KMS-11 (cell line): ENCODE measurements around the gene AUTS2.

Source experiments
- H2AFZ ChIP-seq: fragments of 200-600 bp; sonication (generic); 2 replicates; pipeline ENCODE4 v1.6.1; 2016; ENCODE audit warnings: antibody characterized with exemption, mixed run types, low read depth
- H3K27ac ChIP-seq: fragments of 200-600 bp; sonication (generic); 2 replicates; pipeline ENCODE4 v1.6.1; 2016; ENCODE audit warnings: mild to moderate bottlenecking, mixed run types
- H3K27me3 ChIP-seq: fragments of 200-600 bp; sonication (generic); 2 replicates; pipeline ENCODE4 v1.6.1; 2017; ENCODE audit warnings: mild to moderate bottlenecking, low read depth, mixed run types, moderate library complexity; ENCODE audit not compliant: insufficient read depth
- H3K36me3 ChIP-seq: fragments of 200-600 bp; sonication (generic); 2 replicates; pipeline ENCODE4 v1.6.1; 2017; ENCODE audit warnings: mild to moderate bottlenecking, mixed run types; ENCODE audit not compliant: insufficient read depth
- H3K4me1 ChIP-seq: fragments of 200-600 bp; sonication (generic); 2 replicates; pipeline ENCODE4 v1.6.1; 2016; ENCODE audit warnings: mild to moderate bottlenecking, low read depth, mixed run types; ENCODE audit not compliant: poor library complexity, severe bottlenecking
- H3K4me2 ChIP-seq: fragments of 200-600 bp; sonication (generic); 2 replicates; pipeline ENCODE4 v1.7.0; 2016; ENCODE audit warnings: mild to moderate bottlenecking, mixed run types
- H3K4me3 ChIP-seq: fragments of 200-600 bp; sonication (generic); IDR thresholded peaks from 2 replicates; pipeline ENCODE4 v1.6.1; 2017; ENCODE audit warnings: low read depth, low read length, mixed read lengths; ENCODE audit not compliant: insufficient read depth
- H3K79me2 ChIP-seq: fragments of 200-600 bp; sonication (generic); 2 replicates; pipeline ENCODE4 v1.6.1; 2016; ENCODE audit warnings: low read depth, mixed run types; ENCODE audit not compliant: insufficient read depth
- H3K9ac ChIP-seq: fragments of 200-600 bp; sonication (generic); 2 replicates; pipeline ENCODE4 v1.6.1; 2016; ENCODE audit warnings: mild to moderate bottlenecking, mixed run types
- H4K20me1 ChIP-seq: fragments of 200-600 bp; sonication (generic); 2 replicates; pipeline ENCODE4 v1.6.1; 2016; ENCODE audit warnings: mild to moderate bottlenecking, mixed run types; ENCODE audit not compliant: insufficient read depth
- TF ChIP-seq, protein P1 (sequence below): fragments of 200-600 bp; sonication (generic); conservative IDR thresholded peaks from 2 replicates; pipeline ENCODE4 v1.6.1; 2017; ENCODE audit warnings: low read depth, mild to moderate bottlenecking, antibody characterized with exemption, low read length, moderate library complexity, mixed read lengths

Gene AUTS2

DNA sequence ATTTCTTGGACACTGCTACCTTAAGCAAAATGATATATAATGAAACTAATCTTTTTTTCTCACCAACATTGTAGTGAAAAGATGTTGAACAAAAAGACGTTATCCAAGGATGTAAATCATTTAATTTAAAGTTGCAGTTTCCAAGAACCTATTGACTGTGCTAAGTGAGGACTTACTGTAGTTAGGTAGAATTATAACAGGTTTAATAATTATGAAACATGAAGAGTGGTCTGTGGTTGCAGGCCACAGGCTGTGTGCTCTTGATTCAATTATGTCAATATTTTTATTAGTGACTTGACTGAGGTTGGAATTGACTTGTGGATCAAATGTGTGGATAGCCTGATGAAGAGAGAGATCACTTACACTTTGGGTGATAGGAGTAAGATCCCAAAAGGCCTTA is 478.1 kb downstream of the AUTS2 start:
- no peak overlapping the region for H3K4me2 ChIP-seq
- no peak overlapping the region for H3K27ac ChIP-seq
- H3K36me3 ChIP-seq: no peaks in the 10 kb centered on the region
- H3K79me2 ChIP-seq: no peaks in the 10 kb centered on the region
- no peaks in the 10 kb centered on the region for H4K20me1 ChIP-seq
- peaks cover 30% of the 10 kb centered on the region for H3K4me1 ChIP-seq
- no peak overlapping the region for H3K4me3 ChIP-seq
- H3K9ac ChIP-seq: no peak overlapping the region
- TF ChIP-seq, protein P1, sequence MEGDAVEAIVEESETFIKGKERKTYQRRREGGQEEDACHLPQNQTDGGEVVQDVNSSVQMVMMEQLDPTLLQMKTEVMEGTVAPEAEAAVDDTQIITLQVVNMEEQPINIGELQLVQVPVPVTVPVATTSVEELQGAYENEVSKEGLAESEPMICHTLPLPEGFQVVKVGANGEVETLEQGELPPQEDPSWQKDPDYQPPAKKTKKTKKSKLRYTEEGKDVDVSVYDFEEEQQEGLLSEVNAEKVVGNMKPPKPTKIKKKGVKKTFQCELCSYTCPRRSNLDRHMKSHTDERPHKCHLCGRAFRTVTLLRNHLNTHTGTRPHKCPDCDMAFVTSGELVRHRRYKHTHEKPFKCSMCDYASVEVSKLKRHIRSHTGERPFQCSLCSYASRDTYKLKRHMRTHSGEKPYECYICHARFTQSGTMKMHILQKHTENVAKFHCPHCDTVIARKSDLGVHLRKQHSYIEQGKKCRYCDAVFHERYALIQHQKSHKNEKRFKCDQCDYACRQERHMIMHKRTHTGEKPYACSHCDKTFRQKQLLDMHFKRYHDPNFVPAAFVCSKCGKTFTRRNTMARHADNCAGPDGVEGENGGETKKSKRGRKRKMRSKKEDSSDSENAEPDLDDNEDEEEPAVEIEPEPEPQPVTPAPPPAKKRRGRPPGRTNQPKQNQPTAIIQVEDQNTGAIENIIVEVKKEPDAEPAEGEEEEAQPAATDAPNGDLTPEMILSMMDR: no peak
- no peak overlapping the region for H2AFZ ChIP-seq
- H3K27me3 ChIP-seq: no peaks in the 10 kb centered on the region

DNA sequence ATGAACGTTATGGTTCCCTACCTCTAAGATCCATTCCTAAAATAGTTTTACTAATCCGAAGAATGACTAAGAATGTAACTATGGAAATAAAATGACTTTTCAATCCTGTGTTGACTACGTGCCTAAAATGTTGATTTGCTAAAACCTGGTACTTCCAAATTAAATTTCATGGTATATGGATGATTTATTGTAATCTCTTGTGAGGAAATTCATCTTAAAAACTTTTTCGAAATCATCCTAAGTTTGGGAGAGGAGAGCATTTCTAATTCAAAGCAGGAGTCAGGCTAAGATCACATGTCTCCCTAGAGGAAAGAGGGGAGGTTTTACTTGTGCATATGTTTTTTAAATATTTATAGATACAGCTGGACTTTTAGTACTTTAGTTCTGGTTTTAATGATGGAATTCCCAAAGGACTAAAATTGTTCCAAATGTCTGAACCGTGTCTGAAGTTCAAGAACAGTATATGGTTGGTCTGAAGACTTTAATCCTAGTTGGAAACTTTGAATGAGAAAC is 483.9 kb downstream of the AUTS2 start:
- Histone ChIP-seq H3K4me3 (no peak overlapping the region), H3K27ac (no peak overlapping the region), H4K20me1 (no peaks in the 10 kb centered on the region), H3K79me2 (no peaks in the 10 kb centered on the region), H3K9ac (no peak overlapping the region), H3K36me3 (no peaks in the 10 kb centered on the region), H3K4me1 (no peaks in the 10 kb centered on the region), H3K27me3 (no peaks in the 10 kb centered on the region), H3K4me2 (no peak overlapping the region), H2AFZ (no peak overlapping the region)
- TF ChIP-seq, protein P1: no peak

DNA sequence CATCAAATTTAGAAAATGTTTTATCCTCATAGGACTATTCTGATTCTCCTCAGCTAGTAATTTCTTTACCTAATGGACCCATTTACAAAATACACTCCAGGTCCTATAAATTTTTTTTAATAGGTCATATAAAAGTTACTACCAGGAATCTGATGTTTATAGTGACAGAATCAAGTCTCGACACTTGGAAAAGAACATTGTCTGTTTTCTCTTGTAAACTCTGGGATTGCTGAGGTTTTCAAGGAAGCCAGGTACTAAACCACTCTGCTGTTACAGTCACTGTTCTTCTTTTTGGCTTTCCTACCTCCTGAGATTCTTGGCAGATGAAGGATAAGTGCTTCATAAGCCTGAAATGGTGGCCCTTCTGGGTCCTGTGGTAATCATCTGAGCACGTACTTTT is 493.1 kb downstream of the AUTS2 start:
- H3K36me3 ChIP-seq: no peaks in the 10 kb centered on the region
- no peak overlapping the region for H2AFZ ChIP-seq
- H3K9ac ChIP-seq: no peak overlapping the region
- H3K4me2 ChIP-seq: no peak overlapping the region
- no peaks in the 10 kb centered on the region for H3K79me2 ChIP-seq
- H4K20me1 ChIP-seq: no peaks in the 10 kb centered on the region
- H3K4me3 ChIP-seq: no peak overlapping the region
- TF ChIP-seq, protein P1: no peak
- no peaks in the 10 kb centered on the region for H3K27me3 ChIP-seq
- no peak overlapping the region for H3K27ac ChIP-seq
- no peaks in the 10 kb centered on the region for H3K4me1 ChIP-seq

DNA sequence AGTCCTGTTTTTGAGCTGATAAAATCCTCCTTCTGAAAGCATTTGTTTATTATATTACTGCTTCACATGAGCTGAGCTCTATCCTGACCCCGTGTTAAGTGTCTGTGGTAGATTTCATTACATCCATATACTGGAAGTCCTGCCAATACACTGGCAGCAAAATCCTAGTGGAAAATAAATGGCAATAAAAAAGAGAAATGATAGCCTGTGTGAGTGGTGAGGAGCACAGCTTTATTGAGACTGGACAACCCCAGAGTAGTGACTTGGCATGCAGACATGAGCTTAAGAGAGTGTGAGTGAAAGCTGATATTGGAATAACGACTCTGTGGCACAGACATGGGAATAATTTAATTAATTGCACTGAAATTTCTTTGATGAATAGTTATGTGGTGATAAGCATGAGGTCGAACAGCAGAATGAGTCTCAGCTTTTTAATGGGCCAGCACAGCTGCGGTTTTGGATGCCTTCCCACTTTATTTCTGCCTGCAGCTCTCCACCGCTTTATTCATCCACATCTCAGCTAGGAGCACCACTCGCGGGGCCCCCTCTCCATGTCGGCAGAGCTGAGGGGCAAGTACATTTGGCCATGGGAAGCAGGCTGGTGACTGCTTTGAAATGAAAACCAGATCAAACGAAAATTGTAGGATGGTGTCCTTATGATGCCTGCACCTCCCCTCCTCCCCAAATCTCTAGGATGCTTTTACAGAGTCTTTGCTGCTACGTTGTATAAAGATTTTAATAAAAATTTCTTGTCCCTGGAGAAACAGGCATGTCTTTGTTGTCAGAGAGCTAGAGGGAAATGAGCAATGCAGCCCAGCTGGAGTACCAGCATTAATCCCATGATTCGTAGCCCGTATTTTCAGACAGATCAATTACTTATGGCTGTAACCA is 494.3 kb downstream of the AUTS2 start:
- Histone ChIP-seq H3K4me3 (no peak overlapping the region), H3K9ac (no peak overlapping the region), H3K79me2 (no peaks in the 10 kb centered on the region), H4K20me1 (no peaks in the 10 kb centered on the region), H3K27ac (no peak overlapping the region), H2AFZ (no peak overlapping the region), H3K36me3 (no peaks in the 10 kb centered on the region), H3K4me2 (no peak overlapping the region), H3K4me1 (no peaks in the 10 kb centered on the region), H3K27me3 (no peaks in the 10 kb centered on the region)
- TF ChIP-seq, protein P1: no peak
